ENCODE results near the gene IMPG1. TPM values are rescaled to one million over a fixed set of nuclear protein-coding genes. Genes with fewer than 3 reads are reported as not detected.

The IMPG1 gene
- not detected for total RNA-seq

GRCh38 chr6:76072562-76072961, at the start of gene IMPG1:
Gene IMPG1, minus strand, starts transcription at chr6:76072662. Its CDS starts 174 bp downstream, at chr6:76072488.
- DNase-seq (ENCODE audit: low spot score), result no peak

- DNase-seq (ENCODE audit: low spot score), result no peak
Observed at GRCh38 chr6:76120302-76120701, 47.8 kb upstream of the IMPG1 start.

- no peak for DNase-seq (ENCODE audit: low spot score)
Observed at GRCh38 chr6:76073281-76073680, 819 bp upstream of the IMPG1 start.

- no peak for DNase-seq (ENCODE audit: low spot score)
Observed at GRCh38 chr6:76057469-76057868, 15.0 kb downstream of the IMPG1 start.

GRCh38 chr6:76052314-76052713, 20.1 kb downstream of the IMPG1 start:
- no peak for DNase-seq (ENCODE audit: low spot score)

- DNase-seq (ENCODE audit: low spot score), result no peak
Observed at GRCh38 chr6:76043690-76044089, 28.8 kb downstream of the IMPG1 start.

GRCh38 chr6:76035713-76036112, 36.7 kb downstream of the IMPG1 start:
- DNase-seq (ENCODE audit: low spot score), result no peak

GRCh38 chr6:76026101-76026500, 46.4 kb downstream of the IMPG1 start:
- no peak for DNase-seq (ENCODE audit: low spot score)

- DNase-seq (ENCODE audit: low spot score), result no peak
Observed at GRCh38 chr6:76014626-76015530, 57.6 kb downstream of the IMPG1 start.

GRCh38 chr6:76004202-76004601, 68.3 kb downstream of the IMPG1 start:
- DNase-seq (ENCODE audit: low spot score), result no peak

GRCh38 chr6:76003686-76004085, 68.8 kb downstream of the IMPG1 start:
- DNase-seq (ENCODE audit: low spot score), result no peak

GRCh38 chr6:76003113-76003512, 69.3 kb downstream of the IMPG1 start:
- DNase-seq (ENCODE audit: low spot score), result no peak

- no peak for DNase-seq (ENCODE audit: low spot score)
Observed at GRCh38 chr6:76000629-76001028, 71.8 kb downstream of the IMPG1 start.

GRCh38 chr6:75997696-75998095, 74.8 kb downstream of the IMPG1 start:
- DNase-seq (ENCODE audit: low spot score), result no peak

- no peak for DNase-seq (ENCODE audit: low spot score)
Observed at GRCh38 chr6:75993236-75994162, 79.0 kb downstream of the IMPG1 start.

GRCh38 chr6:75991941-75992340, 80.5 kb downstream of the IMPG1 start:
- DNase-seq (ENCODE audit: low spot score), result no peak

- DNase-seq (ENCODE audit: low spot score), result no peak
Observed at GRCh38 chr6:75986935-75987334, 85.5 kb downstream of the IMPG1 start.

- DNase-seq (ENCODE audit: low spot score), result no peak
Observed at GRCh38 chr6:75975904-75976303, 96.6 kb downstream of the IMPG1 start.

- no peak for DNase-seq (ENCODE audit: low spot score)
Observed at GRCh38 chr6:75970093-75970492, 102.4 kb downstream of the IMPG1 start.

- DNase-seq (ENCODE audit: low spot score), result no peak
Observed at GRCh38 chr6:75968143-75968542, 104.3 kb downstream of the IMPG1 start.

- no peak for DNase-seq (ENCODE audit: low spot score)
Observed at GRCh38 chr6:75963569-75963968, 108.9 kb downstream of the IMPG1 start.

GRCh38 chr6:75952128-75952527, 120.3 kb downstream of the IMPG1 start:
- no peak for DNase-seq (ENCODE audit: low spot score)

- DNase-seq (ENCODE audit: low spot score), result no peak
Observed at GRCh38 chr6:75947935-75948334, 124.5 kb downstream of the IMPG1 start.

Data from ureter (tissue), 1 donor.